ENCODE data around the gene RXRA. TPM values are rescaled to one million over a fixed set of nuclear protein-coding genes. Genes with fewer than 3 reads are reported as not detected.
A peak's percentile ranks its signal among the peaks of the same experiment; 100 is the strongest.

RXRA gene
- total and polyA plus RNA-seq, 10 donors, result 10.9 to 116 (median 81.0) TPM

DNA sequence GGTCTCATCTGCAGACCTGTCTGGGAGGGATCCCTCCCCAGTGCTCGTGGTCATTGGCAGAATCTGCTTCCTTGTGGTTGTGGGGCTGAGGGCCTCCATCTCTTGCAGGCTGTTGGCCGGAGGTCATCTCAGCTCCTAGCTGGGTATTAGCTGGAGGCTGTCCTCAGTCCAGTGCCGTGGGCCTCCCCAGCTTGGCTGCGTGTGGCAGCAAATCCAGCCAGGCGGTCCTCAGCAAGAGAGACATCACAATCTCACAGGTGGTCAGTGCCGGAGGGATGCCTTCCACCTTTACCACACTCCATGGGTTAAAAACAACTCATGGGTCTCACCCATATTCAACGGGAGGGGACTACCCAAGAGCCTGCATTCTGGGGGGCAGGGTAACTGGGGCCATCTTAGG, 155.5 kb downstream of the RXRA start:
- WGBS, 5 donors, result 77 to 95% (median 84%) methylated on average over 5 to 7 of the region's 7 CpGs

DNA sequence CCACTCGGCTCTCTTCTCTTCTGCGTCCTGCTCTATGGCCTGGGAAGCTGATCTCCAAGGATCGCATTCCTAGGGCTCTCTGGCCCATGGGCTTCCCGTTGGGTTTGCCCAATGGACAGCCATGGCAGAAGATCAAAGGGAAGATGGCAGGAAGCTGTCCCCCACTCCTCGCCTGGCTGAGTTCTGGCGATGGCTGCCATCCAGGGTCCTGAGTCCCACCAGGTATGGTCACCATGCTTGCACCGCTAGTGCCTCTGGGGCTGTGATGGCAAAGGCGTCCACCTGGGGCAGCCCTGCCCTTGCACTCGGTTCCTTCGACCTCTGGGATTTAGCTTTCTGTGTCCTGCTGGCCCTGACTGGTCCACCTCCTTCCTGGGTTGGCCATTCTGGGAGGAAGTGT, 156.0 kb downstream of the RXRA start:
- WGBS, 5 donors, result 86 to 93% (median 88%) methylated on average over 8 to 10 of the region's 10 CpGs
- no peaks in the 10 kb centered on the region for H3K27me3 ChIP-seq (replicated peaks in 1 of 7)
- intact Hi-C loops (cut with DNase I; ENCODE audit: low total_unique reads), result no loop called here
- no peak for TF ChIP-seq POLR2AphosphoS5 (IDR thresholded peaks at IDR 0.05)
- TF ChIP-seq, protein P1, sequence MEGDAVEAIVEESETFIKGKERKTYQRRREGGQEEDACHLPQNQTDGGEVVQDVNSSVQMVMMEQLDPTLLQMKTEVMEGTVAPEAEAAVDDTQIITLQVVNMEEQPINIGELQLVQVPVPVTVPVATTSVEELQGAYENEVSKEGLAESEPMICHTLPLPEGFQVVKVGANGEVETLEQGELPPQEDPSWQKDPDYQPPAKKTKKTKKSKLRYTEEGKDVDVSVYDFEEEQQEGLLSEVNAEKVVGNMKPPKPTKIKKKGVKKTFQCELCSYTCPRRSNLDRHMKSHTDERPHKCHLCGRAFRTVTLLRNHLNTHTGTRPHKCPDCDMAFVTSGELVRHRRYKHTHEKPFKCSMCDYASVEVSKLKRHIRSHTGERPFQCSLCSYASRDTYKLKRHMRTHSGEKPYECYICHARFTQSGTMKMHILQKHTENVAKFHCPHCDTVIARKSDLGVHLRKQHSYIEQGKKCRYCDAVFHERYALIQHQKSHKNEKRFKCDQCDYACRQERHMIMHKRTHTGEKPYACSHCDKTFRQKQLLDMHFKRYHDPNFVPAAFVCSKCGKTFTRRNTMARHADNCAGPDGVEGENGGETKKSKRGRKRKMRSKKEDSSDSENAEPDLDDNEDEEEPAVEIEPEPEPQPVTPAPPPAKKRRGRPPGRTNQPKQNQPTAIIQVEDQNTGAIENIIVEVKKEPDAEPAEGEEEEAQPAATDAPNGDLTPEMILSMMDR (IDR thresholded peaks at IDR 0.05 in 8 of 11, conservative IDR thresholded peaks at IDR 0.05 in 3 of 11), result no peak
- TF ChIP-seq POLR2A (IDR thresholded peaks at IDR 0.05), result no peak
- H3K9me3 ChIP-seq, result no peaks in the 10 kb centered on the region
- H3K4me3 ChIP-seq, result no peak overlapping the region
- no peaks in the 10 kb centered on the region for H3K36me3 ChIP-seq
- no peak overlapping the region for H3K27ac ChIP-seq
- peaks cover 0 to 41% (median 9%) of the 10 kb centered on the region in 6 donors for H3K4me1 ChIP-seq
- DNase-seq, result peak; percentile 55

More for the DNA sequence above, 155.5 kb downstream of the RXRA start:
- H3K9me3 ChIP-seq, result no peaks in the 10 kb centered on the region
- no peak overlapping the region for H3K27ac ChIP-seq
- intact Hi-C loops (cut with DNase I; ENCODE audit: low total_unique reads), result no loop called here
- no peaks in the 10 kb centered on the region for H3K27me3 ChIP-seq (replicated peaks in 1 of 7)
- peaks cover 0 to 36% (median 9%) of the 10 kb centered on the region in 6 donors for H3K4me1 ChIP-seq
- H3K36me3 ChIP-seq, result no peaks in the 10 kb centered on the region
- H3K4me3 ChIP-seq, result no peak overlapping the region
- TF ChIP-seq, protein P1 (IDR thresholded peaks at IDR 0.05 in 8 of 11, conservative IDR thresholded peaks at IDR 0.05 in 3 of 11), result no peak
- TF ChIP-seq POLR2AphosphoS5 (IDR thresholded peaks at IDR 0.05) (no peak), POLR2A (IDR thresholded peaks at IDR 0.05) (no peak)
- no peak for DNase-seq

DNA sequence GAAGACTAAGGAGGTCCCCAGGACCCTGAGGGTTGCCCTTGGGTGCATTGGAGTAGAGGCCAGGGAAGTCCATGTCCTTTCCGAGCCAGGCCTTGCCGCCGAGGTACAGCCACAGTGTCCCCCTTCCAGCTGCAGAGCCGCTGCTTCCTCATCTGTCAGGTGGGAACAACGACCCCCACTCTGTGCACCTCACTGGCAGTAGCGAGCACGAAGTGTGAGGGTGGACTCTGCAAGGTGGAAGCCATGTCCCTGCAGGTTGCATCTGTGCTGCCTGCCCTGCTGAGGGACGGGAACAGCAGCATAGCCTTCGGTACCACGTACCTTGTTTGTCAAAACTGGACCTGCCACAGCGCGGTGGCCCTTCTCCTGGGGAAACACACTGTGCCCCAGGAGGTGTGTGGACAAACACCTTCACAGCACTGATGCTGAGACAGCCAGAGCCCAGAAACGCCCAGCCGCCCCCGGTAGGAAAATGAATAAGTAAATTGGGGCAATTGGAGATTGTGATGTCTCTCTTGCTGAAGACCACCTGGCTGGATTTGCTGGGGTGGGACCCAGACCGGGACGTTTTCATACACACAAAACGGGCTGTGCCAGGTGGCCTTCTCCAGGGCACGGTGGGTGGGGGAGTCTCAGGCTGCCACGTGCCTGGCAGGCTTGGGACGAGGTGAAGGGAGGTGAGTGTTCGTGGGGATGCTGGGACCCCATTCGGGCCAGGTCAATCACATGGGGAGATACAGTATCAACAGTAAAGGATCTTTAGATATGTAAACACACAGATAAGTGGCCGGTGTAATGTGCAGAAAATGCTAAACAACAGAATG, 157.3 kb downstream of the RXRA start:
- Histone ChIP-seq H3K27ac (no peak overlapping the region), H3K4me1 (peaks cover 0 to 46% (median 10%) of the 10 kb centered on the region in 6 donors), H3K9me3 (no peaks in the 10 kb centered on the region), H3K4me3 (no peak overlapping the region), H3K27me3 (replicated peaks in 1 of 7) (no peaks in the 10 kb centered on the region), H3K36me3 (no peaks in the 10 kb centered on the region)
- DNase-seq, result peak; percentile 59
- WGBS, 5 donors, result 82 to 89% (median 85%) methylated on average over 24 of the region's 24 CpGs
- intact Hi-C loops (cut with DNase I; ENCODE audit: low total_unique reads), result no loop called here
- TF ChIP-seq POLR2AphosphoS5 (IDR thresholded peaks at IDR 0.05) (no peak), POLR2A (IDR thresholded peaks at IDR 0.05) (no peak)
- TF ChIP-seq, protein P1 (IDR thresholded peaks at IDR 0.05 in 8 of 11, conservative IDR thresholded peaks at IDR 0.05 in 3 of 11), result no peak

DNA sequence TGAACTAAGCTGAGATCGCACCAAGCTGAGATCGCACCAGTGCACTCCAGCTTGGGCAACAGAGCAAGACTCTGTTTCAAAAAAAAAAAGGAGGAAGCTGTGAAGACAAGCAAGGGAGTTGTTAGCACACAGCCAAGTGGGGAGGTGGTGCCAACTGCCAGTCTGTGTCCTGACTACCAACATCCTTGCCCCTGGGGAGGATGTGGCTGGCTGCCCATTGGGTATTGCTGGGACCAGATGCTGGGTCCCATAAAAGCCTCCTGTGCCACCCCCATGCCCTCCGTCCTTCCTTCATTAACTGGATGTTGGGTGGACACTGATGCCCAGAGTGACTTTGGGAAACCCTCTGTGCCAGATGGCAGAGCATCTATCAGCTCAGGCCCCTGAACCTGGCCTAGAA, 158.2 kb downstream of the RXRA start:
- intact Hi-C loops (cut with DNase I; ENCODE audit: low total_unique reads), result no loop called here
- H3K9me3 ChIP-seq, result no peaks in the 10 kb centered on the region
- H3K27me3 ChIP-seq (replicated peaks in 1 of 7), result no peaks in the 10 kb centered on the region
- H3K4me3 ChIP-seq, result no peak overlapping the region
- peak; percentile 51 for DNase-seq
- H3K36me3 ChIP-seq, result no peaks in the 10 kb centered on the region
- WGBS, 5 donors, result 50 to 58% (median 53%) methylated on average over 3 of the region's 3 CpGs
- no peak for TF ChIP-seq POLR2AphosphoS5 (IDR thresholded peaks at IDR 0.05)
- TF ChIP-seq, protein P1 (IDR thresholded peaks at IDR 0.05 in 8 of 11, conservative IDR thresholded peaks at IDR 0.05 in 3 of 11), result no peak
- TF ChIP-seq POLR2A (IDR thresholded peaks at IDR 0.05), result no peak
- H3K4me1 ChIP-seq, result peaks cover 0 to 46% (median 10%) of the 10 kb centered on the region in 6 donors
- H3K27ac ChIP-seq, result no peak overlapping the region

Measured in spleen (tissue), 11 donors.